Measurements from ENCODE around the gene GPRC5A. TPM values are rescaled to one million over a fixed set of nuclear protein-coding genes. Genes with fewer than 3 reads are reported as not detected.
"Not testable (repeated sequence)": the region's sequence is repeated elsewhere in the genome, so short reads cannot be mapped to it uniquely, and the experiment has no call there.

The GPRC5A gene
- 10.1 and 10.9 TPM in 2 replicates for total RNA-seq (2014; rRNA removed; shearing (Covaris generic))

GRCh38 chr12:12891080-12891880 lies at the start of gene GPRC5A:
TSS of gene GPRC5A (plus strand) at chr12:12891562. CDS start at chr12:12908250, 16,688 bp downstream.
- DNase-seq (ENCODE audit: low spot score): peak; percentile 95

GRCh38 chr12:12845794-12846243 lies 45.5 kb upstream of the GPRC5A start:
- DNase-seq (ENCODE audit: low spot score): no peak

- not testable (repeated sequence) for DNase-seq (ENCODE audit: low spot score)
These were observed 44.6 kb upstream of the GPRC5A start for GRCh38 chr12:12846780-12847179.

GRCh38 chr12:12853435-12853834 lies 37.9 kb upstream of the GPRC5A start:
- DNase-seq (ENCODE audit: low spot score): no peak

- no peak for DNase-seq (ENCODE audit: low spot score)
These were observed 31.7 kb upstream of the GPRC5A start for GRCh38 chr12:12859690-12860089.

- DNase-seq (ENCODE audit: low spot score): no peak
These were observed 27.1 kb upstream of the GPRC5A start for GRCh38 chr12:12864243-12864642.

GRCh38 chr12:12868477-12869235 lies 22.7 kb upstream of the GPRC5A start:
- DNase-seq (ENCODE audit: low spot score): no peak

GRCh38 chr12:12870465-12870864 lies 20.9 kb upstream of the GPRC5A start:
- DNase-seq (ENCODE audit: low spot score): peak; percentile 82

- DNase-seq (ENCODE audit: low spot score): no peak
These were observed 19.7 kb upstream of the GPRC5A start for GRCh38 chr12:12871587-12872138.

GRCh38 chr12:12872139-12872933 lies 19.0 kb upstream of the GPRC5A start:
- no peak for DNase-seq (ENCODE audit: low spot score)

GRCh38 chr12:12872934-12873275 lies 18.5 kb upstream of the GPRC5A start:
- no peak for DNase-seq (ENCODE audit: low spot score)

- no peak for DNase-seq (ENCODE audit: low spot score)
These were observed 17.3 kb upstream of the GPRC5A start for GRCh38 chr12:12874029-12874428.

GRCh38 chr12:12875301-12875700 lies 16.1 kb upstream of the GPRC5A start:
- DNase-seq (ENCODE audit: low spot score): not testable (repeated sequence)

GRCh38 chr12:12877153-12877768 lies 14.1 kb upstream of the GPRC5A start:
- no peak for DNase-seq (ENCODE audit: low spot score)

GRCh38 chr12:12877781-12878455 lies 13.4 kb upstream of the GPRC5A start:
- DNase-seq (ENCODE audit: low spot score): no peak

- no peak for DNase-seq (ENCODE audit: low spot score)
These were observed 10.8 kb upstream of the GPRC5A start for GRCh38 chr12:12880537-12880936.

GRCh38 chr12:12881151-12881909 lies 10.0 kb upstream of the GPRC5A start:
- no peak for DNase-seq (ENCODE audit: low spot score)

GRCh38 chr12:12882288-12882687 lies 9.1 kb upstream of the GPRC5A start:
- DNase-seq (ENCODE audit: low spot score): no peak

GRCh38 chr12:12883369-12884001 lies 7.9 kb upstream of the GPRC5A start:
- peak; percentile 86 for DNase-seq (ENCODE audit: low spot score)

Measured in H4 (cell line).